ENCODE data around the gene KLF1.

KLF1 gene

DNA sequence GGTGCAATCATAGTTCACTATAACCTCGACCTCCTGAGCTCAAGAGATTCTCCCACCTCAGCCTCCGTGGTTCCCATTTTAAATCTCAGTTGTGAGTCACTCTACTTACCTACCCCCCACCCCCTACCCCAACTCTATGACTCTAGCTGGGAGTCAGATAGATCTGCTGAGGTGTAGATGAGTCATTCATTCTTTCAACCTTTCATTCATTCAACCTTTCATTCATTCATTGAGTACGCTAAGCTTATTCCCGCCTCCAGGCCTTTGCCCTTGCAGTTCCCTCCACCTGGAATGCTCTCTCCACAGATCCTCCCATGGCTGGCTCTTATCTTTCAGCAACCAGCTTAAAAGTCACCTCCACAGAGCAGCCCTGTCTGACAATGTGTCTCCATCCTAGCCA, 49.8 kb downstream of the KLF1 start:
- peaks cover 32% of the 10 kb centered on the region for H3K4me1 ChIP-seq (ENCODE audit: control insufficient read depth, insufficient read depth, low read depth, low read length)
- peaks cover 90 to 93% of the 10 kb centered on the region in 2 experiments for H3K27me3 ChIP-seq (ENCODE audit: control insufficient read depth in 1 of 2, insufficient read depth in 1 of 2, low read length in 2 of 2)
- no peaks in the 10 kb centered on the region for H3K36me3 ChIP-seq (ENCODE audit: control insufficient read depth in 1 of 2, insufficient read depth in 2 of 2, low read depth in 1 of 2, low read length in 2 of 2)
- H3K79me1 ChIP-seq (replicated peaks; ENCODE audit: low read length, poor library complexity, severe bottlenecking) = no peaks in the 10 kb centered on the region
- H3K4me2 ChIP-seq (ENCODE audit: low read length, poor library complexity, severe bottlenecking) = no peak overlapping the region
- 58% methylated on average over 4 of the region's 4 CpGs for WGBS
- no peak overlapping the region for H3K18ac ChIP-seq (ENCODE audit: low read depth in 1 of 2, low read length in 2 of 2)
- no peak overlapping the region for H2AFZ ChIP-seq (ENCODE audit: low read depth, low read length)
- no peak overlapping the region for H4K91ac ChIP-seq (ENCODE audit: low read length)
- H3K23ac ChIP-seq (ENCODE audit: low read length in 2 of 2) = no peak overlapping the region
- no peak overlapping the region for H3K4ac ChIP-seq (ENCODE audit: low read depth in 1 of 2, low read length in 2 of 2)
- no peak overlapping the region for H3K14ac ChIP-seq (ENCODE audit: low read length in 2 of 2)
- H3K9me3 ChIP-seq (ENCODE audit: control insufficient read depth, low read length) = no peaks in the 10 kb centered on the region
- no peak overlapping the region for H3K27ac ChIP-seq (ENCODE audit: low read length, poor library complexity, severe bottlenecking)
- no peak overlapping the region for H2BK12ac ChIP-seq (ENCODE audit: low read length in 2 of 2)
- no peak overlapping the region for H3K9ac ChIP-seq (ENCODE audit: low read length)
- H2BK120ac ChIP-seq (ENCODE audit: low read depth, low read length) = no peak overlapping the region
- no peak overlapping the region for H2BK5ac ChIP-seq (ENCODE audit: low read depth, low read length, poor library complexity, severe bottlenecking)
- no peak overlapping the region for H2AK5ac ChIP-seq (ENCODE audit: low read length, severe bottlenecking)
- no peak overlapping the region for H2BK15ac ChIP-seq (ENCODE audit: low read depth, poor library complexity, severe bottlenecking)
- no peak overlapping the region for H4K8ac ChIP-seq (ENCODE audit: low read length)
- H3K4me3 ChIP-seq (ENCODE audit: insufficient read depth in 1 of 2, low read depth in 1 of 2, low read length in 2 of 2) = no peak overlapping the region
- DNase-seq = no peak

- Histone ChIP-seq H3K4me2 (ENCODE audit: low read length, poor library complexity, severe bottlenecking) (no peak overlapping the region), H3K4me1 (ENCODE audit: control insufficient read depth, insufficient read depth, low read depth, low read length) (peaks cover 33% of the 10 kb centered on the region), H4K91ac (ENCODE audit: low read length) (no peak overlapping the region), H4K8ac (ENCODE audit: low read length) (no peak overlapping the region), H3K27ac (ENCODE audit: low read length, poor library complexity, severe bottlenecking) (no peak overlapping the region), H2BK15ac (ENCODE audit: low read depth, poor library complexity, severe bottlenecking) (no peak overlapping the region), H2AFZ (ENCODE audit: low read depth, low read length) (no peak overlapping the region), H3K27me3 (ENCODE audit: control insufficient read depth in 1 of 2, insufficient read depth in 1 of 2, low read length in 2 of 2) (peaks cover 91 to 95% of the 10 kb centered on the region in 2 experiments), H3K9ac (ENCODE audit: low read length) (no peak overlapping the region), H3K23ac (ENCODE audit: low read length in 2 of 2) (no peak overlapping the region), H2AK5ac (ENCODE audit: low read length, severe bottlenecking) (no peak overlapping the region), H3K4me3 (ENCODE audit: insufficient read depth in 1 of 2, low read depth in 1 of 2, low read length in 2 of 2) (no peak overlapping the region), H3K9me3 (ENCODE audit: control insufficient read depth, low read length) (no peaks in the 10 kb centered on the region), H3K18ac (ENCODE audit: low read depth in 1 of 2, low read length in 2 of 2) (no peak overlapping the region), H3K14ac (ENCODE audit: low read length in 2 of 2) (no peak overlapping the region), H3K79me1 (replicated peaks; ENCODE audit: low read length, poor library complexity, severe bottlenecking) (no peaks in the 10 kb centered on the region), H2BK5ac (ENCODE audit: low read depth, low read length, poor library complexity, severe bottlenecking) (no peak overlapping the region), H2BK12ac (ENCODE audit: low read length in 2 of 2) (no peak overlapping the region), H2BK120ac (ENCODE audit: low read depth, low read length) (no peak overlapping the region), H3K36me3 (ENCODE audit: control insufficient read depth in 1 of 2, insufficient read depth in 2 of 2, low read depth in 1 of 2, low read length in 2 of 2) (no peaks in the 10 kb centered on the region), H3K4ac (ENCODE audit: low read depth in 1 of 2, low read length in 2 of 2) (no peak overlapping the region)
- no peak for DNase-seq
- 19% methylated on average over 6 of the region's 6 CpGs for WGBS
Observed at GRCh38 chr19:12836529-12836863, 50.5 kb downstream of the KLF1 start.

DNA sequence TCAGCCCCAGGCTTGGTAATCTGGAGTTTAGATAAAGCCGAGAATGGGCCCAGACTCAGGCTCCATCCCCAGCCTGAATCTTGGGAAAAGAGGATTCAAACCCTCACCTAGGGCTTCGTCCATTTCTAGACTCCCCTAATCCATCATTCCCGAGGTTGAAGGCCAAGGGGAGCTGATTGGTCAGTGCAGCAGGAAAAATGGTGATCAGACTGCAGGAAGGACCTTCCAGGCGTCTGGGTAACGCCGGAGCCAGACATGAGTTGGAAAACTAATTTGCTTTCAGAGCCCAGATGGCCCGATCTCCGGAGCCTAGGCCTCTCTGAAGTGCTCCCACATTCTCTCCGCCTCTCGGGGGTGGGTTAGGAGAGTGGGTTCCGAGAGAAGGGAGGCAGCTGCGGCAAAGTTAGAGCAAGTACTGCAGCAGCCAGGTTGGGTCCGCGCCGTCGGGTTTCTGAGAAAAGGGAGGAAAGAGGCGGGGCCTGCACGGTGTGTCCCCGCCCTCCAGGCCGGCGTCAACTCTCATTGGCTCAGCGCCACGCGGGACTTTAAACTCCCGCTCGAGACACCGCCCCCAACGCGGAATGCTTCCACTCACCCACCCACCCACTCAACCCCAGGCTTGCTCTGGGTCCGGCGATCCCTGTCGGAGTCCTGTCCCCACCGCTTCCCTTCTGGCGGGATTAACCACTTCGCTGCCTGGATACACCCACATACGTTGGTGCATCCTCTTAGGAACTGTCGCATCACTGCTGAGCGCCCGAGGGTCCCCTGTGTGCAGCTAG, 51.8 kb downstream of the KLF1 start:
- H3K27ac ChIP-seq (ENCODE audit: low read length, poor library complexity, severe bottlenecking) = no peak overlapping the region
- H3K9ac ChIP-seq (ENCODE audit: low read length) = no peak overlapping the region
- H3K18ac ChIP-seq (ENCODE audit: low read depth in 1 of 2, low read length in 2 of 2) = no peak overlapping the region
- H3K4ac ChIP-seq (ENCODE audit: low read depth in 1 of 2, low read length in 2 of 2) = no peak overlapping the region
- peaks cover 29% of the 10 kb centered on the region for H3K4me1 ChIP-seq (ENCODE audit: control insufficient read depth, insufficient read depth, low read depth, low read length)
- H2AK5ac ChIP-seq (ENCODE audit: low read length, severe bottlenecking) = no peak overlapping the region
- H3K9me3 ChIP-seq (ENCODE audit: control insufficient read depth, low read length) = no peaks in the 10 kb centered on the region
- peak overlapping the region in 1 of 2 experiments; percentile 31 for H3K4me3 ChIP-seq (ENCODE audit: insufficient read depth in 1 of 2, low read depth in 1 of 2, low read length in 2 of 2)
- no peak overlapping the region for H2BK120ac ChIP-seq (ENCODE audit: low read depth, low read length)
- no peak overlapping the region for H2AFZ ChIP-seq (ENCODE audit: low read depth, low read length)
- H4K8ac ChIP-seq (ENCODE audit: low read length) = no peak overlapping the region
- no peak overlapping the region for H2BK12ac ChIP-seq (ENCODE audit: low read length in 2 of 2)
- no peak overlapping the region for H4K91ac ChIP-seq (ENCODE audit: low read length)
- H3K36me3 ChIP-seq (ENCODE audit: control insufficient read depth in 1 of 2, insufficient read depth in 2 of 2, low read depth in 1 of 2, low read length in 2 of 2) = no peaks in the 10 kb centered on the region
- H3K23ac ChIP-seq (ENCODE audit: low read length in 2 of 2) = no peak overlapping the region
- peaks cover 91 to 95% of the 10 kb centered on the region in 2 experiments for H3K27me3 ChIP-seq (ENCODE audit: control insufficient read depth in 1 of 2, insufficient read depth in 1 of 2, low read length in 2 of 2)
- H3K14ac ChIP-seq (ENCODE audit: low read length in 2 of 2) = no peak overlapping the region
- H3K4me2 ChIP-seq (ENCODE audit: low read length, poor library complexity, severe bottlenecking) = no peak overlapping the region
- H2BK5ac ChIP-seq (ENCODE audit: low read depth, low read length, poor library complexity, severe bottlenecking) = no peak overlapping the region
- WGBS = 19% methylated on average over 38 of the region's 39 CpGs
- DNase-seq = no peak
- H2BK15ac ChIP-seq (ENCODE audit: low read depth, poor library complexity, severe bottlenecking) = no peak overlapping the region
- no peaks in the 10 kb centered on the region for H3K79me1 ChIP-seq (replicated peaks; ENCODE audit: low read length, poor library complexity, severe bottlenecking)

GRCh38 chr19:12834566-12834943, 52.4 kb downstream of the KLF1 start, which contains the start of gene RTBDN:
TSS of gene RTBDN (minus strand) at chr19:12834579. CDS start at chr19:12829979, 4,600 bp downstream.
- no peak within 1 kb of the TSS for H3K18ac ChIP-seq (ENCODE audit: low read depth in 1 of 2, low read length in 2 of 2)
- H2BK120ac ChIP-seq (ENCODE audit: low read depth, low read length) = no peak within 1 kb of the TSS
- peaks cover 91 to 95% of the 10 kb centered on the region in 2 experiments for H3K27me3 ChIP-seq (ENCODE audit: control insufficient read depth in 1 of 2, insufficient read depth in 1 of 2, low read length in 2 of 2)
- no peaks in the 10 kb centered on the region for H3K9me3 ChIP-seq (ENCODE audit: control insufficient read depth, low read length)
- H3K14ac ChIP-seq (ENCODE audit: low read length in 2 of 2) = peak within 1 kb of the TSS in 1 of 2 experiments; percentile 11
- H2BK15ac ChIP-seq (ENCODE audit: low read depth, poor library complexity, severe bottlenecking) = no peak within 1 kb of the TSS
- H3K4me1 ChIP-seq (ENCODE audit: control insufficient read depth, insufficient read depth, low read depth, low read length) = peaks cover 29% of the 10 kb centered on the region
- DNase-seq = no peak
- no peak within 1 kb of the TSS for H4K91ac ChIP-seq (ENCODE audit: low read length)
- 14% methylated on average over 20 of the region's 20 CpGs for WGBS
- no peak within 1 kb of the TSS for H4K8ac ChIP-seq (ENCODE audit: low read length)
- no peaks in the 10 kb centered on the region for H3K79me1 ChIP-seq (replicated peaks; ENCODE audit: low read length, poor library complexity, severe bottlenecking)
- H3K4ac ChIP-seq (ENCODE audit: low read depth in 1 of 2, low read length in 2 of 2) = no peak within 1 kb of the TSS
- peak within 1 kb of the TSS in 1 of 2 experiments; percentile 46 for H3K23ac ChIP-seq (ENCODE audit: low read length in 2 of 2)
- no peak within 1 kb of the TSS for H3K9ac ChIP-seq (ENCODE audit: low read length)
- H2AFZ ChIP-seq (ENCODE audit: low read depth, low read length) = no peak within 1 kb of the TSS
- no peak within 1 kb of the TSS for H2AK5ac ChIP-seq (ENCODE audit: low read length, severe bottlenecking)
- no peak within 1 kb of the TSS for H2BK12ac ChIP-seq (ENCODE audit: low read length in 2 of 2)
- no peaks in the 10 kb centered on the region for H3K36me3 ChIP-seq (ENCODE audit: control insufficient read depth in 1 of 2, insufficient read depth in 2 of 2, low read depth in 1 of 2, low read length in 2 of 2)
- peak within 1 kb of the TSS; percentile 87 for H3K4me2 ChIP-seq (ENCODE audit: low read length, poor library complexity, severe bottlenecking)
- no peak within 1 kb of the TSS for H2BK5ac ChIP-seq (ENCODE audit: low read depth, low read length, poor library complexity, severe bottlenecking)
- peak within 1 kb of the TSS in 1 of 2 experiments; percentile 53 for H3K4me3 ChIP-seq (ENCODE audit: insufficient read depth in 1 of 2, low read depth in 1 of 2, low read length in 2 of 2)
- no peak within 1 kb of the TSS for H3K27ac ChIP-seq (ENCODE audit: low read length, poor library complexity, severe bottlenecking)
